Ovary (tissue), 3 donors: ENCODE data around the gene CDKL5.

ENCODE experiments used
- CTCF ChIP-seq, 3 donors: fragments of 450-650 bp in 2 of 3; fragments of 200-600 bp in 1 of 3; IDR thresholded peaks; one replicate each; pipeline versions ENCODE4 v1.5.1 to v1.8.0; 2016 to 2022; ENCODE audit warnings: antibody characterized with exemption in 3 of 3, mild to moderate bottlenecking in 1 of 3
- EP300 ChIP-seq: sonication (generic); formaldehyde crosslinking; IDR thresholded peaks from one replicate; pipeline ENCODE4 v1.6.1; 2017; ENCODE audit warnings: antibody characterized with exemption
- POLR2A ChIP-seq: fragments of 450-650 bp; IDR thresholded peaks from one replicate; pipeline ENCODE4 v1.6.1; 2017; ENCODE audit warnings: antibody characterized with exemption, mild to moderate bottlenecking, moderate library complexity
- donor health status: DM: no; HTN: no; CAD: no.

GRCh38 chrX:18415386-18415785 is 10.0 kb upstream of the CDKL5 start:
- TF ChIP-seq EP300 (no peak), CTCF (IDR thresholded peaks at IDR 0.05) (no peak), POLR2A (no peak)
